ENCODE results near the gene PDAP1. TPM values are rescaled to one million over a fixed set of nuclear protein-coding genes. Genes with fewer than 3 reads are reported as not detected.
"Not testable (repeated sequence)": the region's sequence is repeated elsewhere in the genome, so short reads cannot be mapped to it uniquely, and the experiment has no call there.

The PDAP1 gene
- total RNA-seq, 2 donors from 2014 or later, result 101 to 148 TPM

GRCh38 chr7:99355098-99355497 is 53.3 kb downstream of the PDAP1 start:
- no peak overlapping the region for H3K27ac Mint-ChIP-seq
- DNase-seq (ENCODE audit: low spot score in 2 of 2), result no peak
- no peak for ATAC-seq
- no peaks in the 10 kb centered on the region for H3K9me3 Mint-ChIP-seq
- H3K36me3 Mint-ChIP-seq, result peaks cover 10 to 14% of the 10 kb centered on the region in 2 donors

- no peaks in the 10 kb centered on the region for H3K9me3 Mint-ChIP-seq
- H3K36me3 Mint-ChIP-seq, result peaks cover 0 to 5% of the 10 kb centered on the region in 2 donors
- ATAC-seq (no peak), DNase-seq (ENCODE audit: low spot score in 2 of 2) (no peak)
- no peak overlapping the region for H3K27ac Mint-ChIP-seq
Observed at GRCh38 chr7:99352247-99352646, 56.1 kb downstream of the PDAP1 start.

GRCh38 chr7:99350641-99351040 is 57.8 kb downstream of the PDAP1 start:
- H3K27ac Mint-ChIP-seq; ATAC-seq; H3K36me3 Mint-ChIP-seq; DNase-seq (ENCODE audit: low spot score in 2 of 2); H3K9me3 Mint-ChIP-seq: not testable (repeated sequence)

Other genes with a start within 250 kb of the PDAP1 start
- under 1 TPM in 1 of 2 donors, not detected in 1; 0.20 TPM for gene KPNA7, start 200.5 kb downstream of the PDAP1 start, total RNA-seq
- gene MYH16, start 135.8 kb downstream of the PDAP1 start, total RNA-seq, result under 1 TPM in 1 of 2 donors, not detected in 1; 0.11 TPM
- 10 to 100 TPM; 43.5 to 57.2 TPM for gene ARPC1A, start 82.7 kb downstream of the PDAP1 start, total RNA-seq
- gene ARPC1B, start 33.9 kb downstream of the PDAP1 start, total RNA-seq, result 100 to 1,000 TPM; 254 to 333 TPM
- gene BUD31, start 372 bp upstream of the PDAP1 start, total RNA-seq, result 100 to 1,000 TPM; 131 to 135 TPM
- gene PTCD1, start 30.2 kb upstream of the PDAP1 start, total RNA-seq, result 1 to 10 TPM; 4.4 to 4.5 TPM
- gene CPSF4, start 30.3 kb upstream of the PDAP1 start, total RNA-seq, result 10 to 100 TPM; 47.5 to 62.1 TPM
- gene ATP5MF, start 57.6 kb upstream of the PDAP1 start, total RNA-seq, result 100 to 1,000 TPM; 287 to 438 TPM
- gene ZNF789, start 64.3 kb upstream of the PDAP1 start, total RNA-seq, result 10 to 100 TPM; 21.5 to 49.7 TPM
- gene ZNF394, start 91.7 kb upstream of the PDAP1 start, total RNA-seq, result 10 to 100 TPM; 25.0 to 50.7 TPM
- 10 to 100 TPM in 1 of 2 donors, 1 to 10 TPM in 1; 9.6 to 14.0 TPM for gene ZKSCAN5, start 96.1 kb upstream of the PDAP1 start, total RNA-seq
- 1 to 10 TPM; 2.2 to 5.4 TPM for gene FAM200A, start 143.5 kb upstream of the PDAP1 start, total RNA-seq
- gene ZNF655, start 150.0 kb upstream of the PDAP1 start, total RNA-seq, result 10 to 100 TPM; 50.8 to 66.7 TPM
- 1 to 10 TPM in 1 of 2 donors, under 1 TPM in 1; 0.76 to 4.1 TPM for gene TMEM225B, start 189.7 kb upstream of the PDAP1 start, total RNA-seq
- 10 to 100 TPM; 30.7 to 31.8 TPM for gene ZSCAN25, start 208.3 kb upstream of the PDAP1 start, total RNA-seq